ENCODE measurements around the gene B4GALNT2.
"Not testable (repeated sequence)": the region's sequence is repeated elsewhere in the genome, so short reads cannot be mapped to it uniquely, and the experiment has no call there.

Gene B4GALNT2

GRCh38 chr17:49121696-49122292, 10.8 kb upstream of the B4GALNT2 start:
- no peak for TF ChIP-seq CTCF (IDR thresholded peaks at IDR 0.05; ENCODE audit: insufficient read depth, missing control alignments)
- FAIRE-seq (no peak), DNase-seq (ENCODE audit: insufficient read length, low spot score) (no peak)

- TF ChIP-seq CTCF (IDR thresholded peaks at IDR 0.05; ENCODE audit: insufficient read depth, missing control alignments): no peak
- DNase-seq (ENCODE audit: insufficient read length, low spot score) (no peak), FAIRE-seq (no peak)
Measured at GRCh38 chr17:49122566-49122965, 10.0 kb upstream of the B4GALNT2 start.

- no peak for DNase-seq (ENCODE audit: insufficient read length, low spot score)
- FAIRE-seq: no peak
- TF ChIP-seq CTCF (IDR thresholded peaks at IDR 0.05; ENCODE audit: insufficient read depth, missing control alignments): no peak
Measured at GRCh38 chr17:49123061-49123460, 9.5 kb upstream of the B4GALNT2 start.

- TF ChIP-seq CTCF (IDR thresholded peaks at IDR 0.05; ENCODE audit: insufficient read depth, missing control alignments): no peak
- no peak for FAIRE-seq
- no peak for DNase-seq (ENCODE audit: insufficient read length, low spot score)
Measured at GRCh38 chr17:49125449-49125848, 7.1 kb upstream of the B4GALNT2 start.

- not testable (repeated sequence) for FAIRE-seq; DNase-seq (ENCODE audit: insufficient read length, low spot score)
Measured at GRCh38 chr17:49126183-49126859, 6.2 kb upstream of the B4GALNT2 start.

- not testable (repeated sequence) for FAIRE-seq; DNase-seq (ENCODE audit: insufficient read length, low spot score)
Measured at GRCh38 chr17:49129359-49129950, 3.1 kb upstream of the B4GALNT2 start.

- no peak for TF ChIP-seq CTCF (IDR thresholded peaks at IDR 0.05; ENCODE audit: insufficient read depth, missing control alignments)
- FAIRE-seq (no peak), DNase-seq (ENCODE audit: insufficient read length, low spot score) (no peak)
Measured at GRCh38 chr17:49130891-49131290, 1.7 kb upstream of the B4GALNT2 start.

GRCh38 chr17:49132317-49132698, 261 bp upstream of the B4GALNT2 start:
- no peak for FAIRE-seq
- no peak for TF ChIP-seq CTCF (IDR thresholded peaks at IDR 0.05; ENCODE audit: insufficient read depth, missing control alignments)
- no peak for DNase-seq (ENCODE audit: insufficient read length, low spot score)
